HUES64 (cell line): Measurements from ENCODE around the gene HCFC1.
A peak's percentile ranks its signal among the peaks of the same experiment; 100 is the strongest.

Source experiments
- H3K27ac ChIP-seq: 2 replicates; pipeline ENCODE4 v1.7.0; 2013; ENCODE audit warnings: low read depth, low read length, inconsistent platforms
- H3K27me3 ChIP-seq: 2 replicates; pipeline ENCODE4 v1.6.1; 2013; ENCODE audit warnings: mild to moderate bottlenecking, low read length; ENCODE audit not compliant: insufficient read depth
- H3K36me3 ChIP-seq: 2 replicates; pipeline ENCODE4 v1.6.1; 2013; ENCODE audit warnings: mild to moderate bottlenecking, low read length; ENCODE audit not compliant: insufficient read depth
- H3K4me1 ChIP-seq: 2 replicates; pipeline ENCODE4 v1.6.1; 2013; ENCODE audit warnings: mild to moderate bottlenecking, low read length, moderate library complexity; ENCODE audit not compliant: insufficient read depth
- H3K4me3 ChIP-seq: 2 replicates; pipeline ENCODE4 v1.5.1; 2013; ENCODE audit warnings: mild to moderate bottlenecking, low read length, moderate library complexity
- H3K9ac ChIP-seq: 2 replicates; pipeline ENCODE4 v1.6.1; 2013; ENCODE audit warnings: mild to moderate bottlenecking, low read depth, low read length
- H3K9me3 ChIP-seq: 2 replicates; pipeline ENCODE4 v1.6.1; 2013; ENCODE audit warnings: low read depth, low read length; ENCODE audit not compliant: insufficient read depth
- WGBS: fragments of 150-250, 120-280 bp; methylation state at CpG from one replicate; pipeline ENCODE4 v1.1.7; 2013; ENCODE audit warnings: missing lambda C conversion rate; 5-methylcytosine and 5-hydroxymethylcytosine counted together

HCFC1 gene

DNA sequence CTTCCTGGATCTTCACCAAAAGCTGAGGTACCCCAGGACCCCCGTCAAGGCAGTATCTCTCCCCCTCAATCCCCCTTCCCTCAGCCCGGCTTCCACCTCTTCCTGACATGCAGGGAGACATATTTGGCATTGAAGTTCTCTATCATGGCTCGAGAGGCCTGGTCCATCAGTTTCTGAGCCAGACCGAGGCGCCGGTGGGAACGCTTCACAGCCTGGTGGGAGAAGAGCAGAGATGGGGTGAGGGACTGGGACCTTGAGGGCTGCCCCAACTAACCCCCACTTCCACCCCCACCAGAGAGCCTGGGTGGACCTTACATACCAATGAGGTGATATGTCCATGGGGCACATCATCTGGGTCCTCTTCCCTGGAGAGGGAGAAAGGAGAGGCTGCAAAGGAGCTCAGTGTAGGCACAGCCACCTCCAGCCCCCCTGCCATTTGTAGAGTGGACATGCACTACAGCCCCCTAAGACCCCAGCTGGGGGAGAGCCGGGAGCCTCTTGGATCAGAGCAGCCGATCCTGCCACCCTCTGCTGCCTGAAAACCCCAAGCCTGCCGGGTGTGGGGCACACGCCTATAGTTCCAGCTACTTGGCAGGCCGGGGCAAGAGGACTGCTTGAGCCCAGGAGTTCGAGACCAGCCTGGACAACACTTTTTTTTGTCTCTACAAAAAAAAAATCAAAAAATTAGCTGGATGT is 39.2 kb downstream of the HCFC1 start:
- Histone ChIP-seq H3K36me3 (peaks cover 37% of the 10 kb centered on the region), H3K27ac (no peak overlapping the region), H3K4me3 (no peak overlapping the region), H3K9me3 (no peaks in the 10 kb centered on the region), H3K9ac (no peak overlapping the region), H3K27me3 (no peaks in the 10 kb centered on the region), H3K4me1 (no peaks in the 10 kb centered on the region)
- WGBS, result 97% methylated on average over 9 of the region's 13 CpGs

DNA sequence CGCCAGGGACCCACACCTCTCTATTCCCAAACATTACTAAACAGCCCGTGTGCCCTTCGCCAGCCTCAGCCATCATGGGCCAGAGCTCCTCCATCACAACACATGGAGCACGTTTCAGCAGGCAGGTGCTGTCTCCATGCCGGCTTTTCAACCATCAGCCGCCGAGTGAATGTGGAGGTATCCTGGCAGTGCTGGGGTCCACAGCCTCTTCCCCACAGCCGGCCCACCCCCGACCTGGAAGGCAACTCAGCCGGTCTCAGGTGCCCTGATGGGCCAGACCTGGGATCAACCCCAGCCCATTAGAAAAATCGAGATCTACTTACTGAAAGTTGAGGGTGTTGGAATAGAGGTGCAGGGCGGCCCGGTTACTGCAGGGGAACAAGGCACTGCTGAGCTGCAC is 39.9 kb downstream of the HCFC1 start:
- no peak overlapping the region for H3K27ac ChIP-seq
- H3K27me3 ChIP-seq, result no peaks in the 10 kb centered on the region
- 94% methylated on average over 13 of the region's 13 CpGs for WGBS
- H3K9me3 ChIP-seq, result no peaks in the 10 kb centered on the region
- H3K36me3 ChIP-seq, result peaks cover 37% of the 10 kb centered on the region
- no peak overlapping the region for H3K9ac ChIP-seq
- no peaks in the 10 kb centered on the region for H3K4me1 ChIP-seq
- H3K4me3 ChIP-seq, result no peak overlapping the region

DNA sequence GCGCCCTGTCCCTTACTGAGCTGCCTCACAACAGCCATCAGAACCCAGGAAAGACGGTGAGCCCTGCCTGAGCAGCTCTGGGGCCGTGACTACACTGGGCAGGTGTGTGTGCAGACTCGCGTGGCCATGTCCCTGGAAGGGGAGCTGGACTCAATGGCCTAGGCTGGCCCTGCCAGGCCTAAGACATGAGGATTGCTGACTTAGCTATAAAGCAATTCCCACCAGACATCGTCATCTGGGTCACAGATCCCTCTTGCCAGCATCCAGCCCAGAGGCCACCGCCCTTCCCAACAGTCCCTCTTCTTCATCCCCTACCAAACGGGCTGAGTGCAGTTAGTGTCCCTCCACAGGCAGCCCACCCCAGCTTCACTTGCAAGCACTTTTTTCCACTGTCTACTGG is 40.5 kb downstream of the HCFC1 start:
- H3K4me3 ChIP-seq, result no peak overlapping the region
- no peaks in the 10 kb centered on the region for H3K4me1 ChIP-seq
- no peaks in the 10 kb centered on the region for H3K27me3 ChIP-seq
- H3K36me3 ChIP-seq, result peaks cover 37% of the 10 kb centered on the region
- H3K9me3 ChIP-seq, result no peaks in the 10 kb centered on the region
- no peak overlapping the region for H3K27ac ChIP-seq
- no peak overlapping the region for H3K9ac ChIP-seq
- 94% methylated on average over 8 of the region's 8 CpGs for WGBS

DNA sequence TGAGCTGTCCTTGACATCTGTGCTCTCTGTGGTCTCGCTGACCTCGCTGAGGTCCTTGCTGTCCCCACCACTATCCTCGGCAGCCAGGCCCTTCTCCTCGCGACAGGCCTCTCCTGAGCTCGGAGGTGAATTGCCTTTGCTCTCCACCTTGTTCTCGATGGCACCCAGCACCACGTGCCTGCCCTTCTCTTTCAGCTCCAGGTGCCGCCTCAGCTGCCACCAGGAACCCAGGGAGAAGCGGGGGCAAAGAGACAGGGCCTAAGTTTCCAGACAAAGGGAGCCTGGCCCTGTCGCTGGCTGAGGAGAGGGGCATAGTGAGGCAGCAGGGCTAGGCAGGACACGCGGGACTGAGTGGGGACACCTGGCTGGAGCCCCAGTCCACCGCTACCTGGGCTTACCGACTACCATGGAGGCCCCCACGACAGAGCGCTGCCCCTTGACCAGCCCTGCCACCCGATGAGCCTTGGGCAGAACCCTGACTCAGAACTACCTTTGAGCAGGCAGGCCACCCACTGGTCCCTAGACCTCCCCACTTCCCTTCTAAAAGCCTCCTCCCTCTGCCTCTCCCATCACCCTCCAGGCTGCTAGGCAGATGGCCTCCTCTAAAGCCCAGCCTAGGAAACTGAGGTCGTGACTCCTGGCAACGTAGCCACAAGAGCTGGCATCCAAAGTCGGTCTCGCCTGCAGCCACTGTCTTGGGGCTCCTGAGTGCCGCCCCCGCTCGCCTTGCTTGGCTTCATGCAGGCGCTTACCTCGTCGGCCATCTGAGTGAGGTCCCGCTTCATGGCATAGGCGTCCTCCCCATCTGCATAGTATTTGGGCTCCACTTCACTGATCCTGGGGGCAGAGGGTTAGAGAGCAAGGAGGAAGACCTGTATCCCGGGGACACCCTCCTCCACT is 41.4 kb downstream of the HCFC1 start:
- WGBS, result 95% methylated on average over 31 of the region's 31 CpGs
- H3K27me3 ChIP-seq, result no peaks in the 10 kb centered on the region

DNA sequence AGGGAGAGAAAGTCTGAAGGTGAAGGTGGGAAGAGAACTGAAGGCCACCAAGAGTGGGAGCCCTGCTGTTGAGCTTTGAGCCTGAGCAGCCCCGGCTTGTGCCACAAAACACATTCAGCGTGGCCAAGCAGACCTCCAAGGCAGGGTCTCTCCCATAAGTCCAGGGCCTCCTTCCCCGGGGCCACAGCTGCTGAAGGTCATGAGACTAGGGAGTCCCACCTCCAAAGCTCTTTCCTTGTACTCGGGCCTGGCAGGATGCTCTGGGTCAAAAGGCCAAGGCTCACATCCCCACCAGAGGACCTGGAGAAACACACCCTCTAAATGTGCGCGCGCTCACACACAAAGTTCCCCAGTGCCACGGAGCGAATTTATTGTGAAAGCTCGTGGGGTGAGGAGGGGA is 42.0 kb downstream of the HCFC1 start:
- peaks cover 8% of the 10 kb centered on the region; the same call in 1 of the 2 replicates for H3K4me1 ChIP-seq
- no peak overlapping the region for H3K9ac ChIP-seq
- no peaks in the 10 kb centered on the region for H3K27me3 ChIP-seq
- no peaks in the 10 kb centered on the region for H3K9me3 ChIP-seq
- H3K4me3 ChIP-seq, result no peak overlapping the region
- H3K27ac ChIP-seq, result no peak overlapping the region
- H3K36me3 ChIP-seq, result peaks cover 37% of the 10 kb centered on the region
- 100% methylated on average over 5 of the region's 10 CpGs for WGBS

More for the DNA sequence above, 41.4 kb downstream of the HCFC1 start:
- no peak overlapping the region for H3K4me3 ChIP-seq
- peaks cover 37% of the 10 kb centered on the region for H3K36me3 ChIP-seq
- H3K27ac ChIP-seq, result no peak overlapping the region
- H3K9me3 ChIP-seq, result no peaks in the 10 kb centered on the region
- no peak overlapping the region for H3K9ac ChIP-seq
- peaks cover 2% of the 10 kb centered on the region; the same call in 1 of the 2 replicates for H3K4me1 ChIP-seq

DNA sequence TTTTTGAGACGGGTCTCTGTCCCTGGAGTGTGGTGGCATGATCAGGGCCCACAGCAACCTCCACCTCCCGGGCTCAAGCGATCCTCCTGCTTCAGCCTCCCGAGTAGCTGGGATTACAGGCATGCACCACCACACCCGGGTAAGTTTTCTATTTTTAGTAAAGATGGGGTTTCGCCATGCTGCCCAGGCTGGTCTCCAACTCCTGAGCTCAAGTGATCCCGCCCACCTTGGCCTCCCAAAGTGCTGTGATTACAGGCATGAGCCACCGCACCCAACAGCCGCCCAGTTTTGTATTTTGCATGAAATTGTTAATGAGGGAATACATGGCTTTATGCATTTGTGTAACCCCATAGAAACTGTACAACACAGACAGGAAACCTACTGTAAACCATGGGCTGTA is 42.8 kb downstream of the HCFC1 start:
- Histone ChIP-seq H3K9me3 (no peaks in the 10 kb centered on the region), H3K27ac (no peak overlapping the region), H3K4me1 (peaks cover 8% of the 10 kb centered on the region; the same call in 1 of the 2 replicates), H3K27me3 (no peaks in the 10 kb centered on the region), H3K9ac (no peak overlapping the region), H3K4me3 (peak overlapping the region; percentile 34; the same call in 1 of the 2 replicates), H3K36me3 (peaks cover 37% of the 10 kb centered on the region)
- 82% methylated on average over 8 of the region's 9 CpGs for WGBS

DNA sequence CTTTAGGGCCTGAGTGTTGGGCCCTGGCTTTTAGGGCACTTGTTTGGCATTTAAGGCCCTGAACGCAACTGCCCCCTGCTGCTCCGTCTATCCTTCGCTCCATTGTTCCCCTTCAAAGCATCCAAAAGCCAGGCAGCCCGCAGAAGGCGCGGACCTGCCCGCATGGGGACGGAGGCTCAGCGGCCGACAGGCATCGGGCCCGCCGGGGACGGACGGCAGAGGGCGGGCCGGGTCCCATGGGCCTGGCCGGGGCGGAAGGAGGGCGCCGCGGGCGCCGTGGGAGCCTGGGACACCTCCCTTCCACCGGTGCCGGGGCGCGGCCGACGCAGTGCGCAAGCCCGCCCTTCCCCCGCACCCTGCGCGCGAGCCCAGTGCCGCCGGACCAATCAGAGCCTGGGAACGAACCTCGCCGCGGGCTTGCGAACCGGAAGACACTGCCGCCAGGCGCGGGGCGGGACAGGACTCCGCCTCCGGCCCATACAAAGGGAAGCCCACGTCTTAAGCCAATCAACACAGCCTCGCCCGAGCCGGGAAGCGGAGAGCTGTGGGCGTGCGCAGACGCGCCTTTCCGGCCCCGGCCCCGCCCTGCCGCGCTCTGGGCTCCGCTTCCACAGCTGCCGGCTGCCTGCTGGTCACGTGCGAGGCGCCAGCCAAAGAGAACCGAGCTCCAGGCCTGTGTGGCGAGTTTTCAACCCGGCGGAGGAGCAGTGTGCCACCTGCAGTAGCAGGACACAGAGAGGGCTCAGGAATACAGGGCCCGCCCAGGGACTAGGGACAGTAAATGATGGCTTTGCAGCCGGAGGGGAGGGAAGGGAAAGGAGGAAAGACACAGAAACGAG is 43.5 kb downstream of the HCFC1 start:
- Histone ChIP-seq H3K27ac (peak overlapping the region; percentile 97), H3K9ac (peak overlapping the region; percentile 88), H3K4me1 (peaks cover 8% of the 10 kb centered on the region; the same call in 1 of the 2 replicates), H3K4me3 (peak overlapping the region; percentile 77), H3K27me3 (no peaks in the 10 kb centered on the region), H3K9me3 (no peaks in the 10 kb centered on the region), H3K36me3 (peaks cover 37% of the 10 kb centered on the region)
- WGBS, result under 1% methylated on average over 76 of the region's 76 CpGs

DNA sequence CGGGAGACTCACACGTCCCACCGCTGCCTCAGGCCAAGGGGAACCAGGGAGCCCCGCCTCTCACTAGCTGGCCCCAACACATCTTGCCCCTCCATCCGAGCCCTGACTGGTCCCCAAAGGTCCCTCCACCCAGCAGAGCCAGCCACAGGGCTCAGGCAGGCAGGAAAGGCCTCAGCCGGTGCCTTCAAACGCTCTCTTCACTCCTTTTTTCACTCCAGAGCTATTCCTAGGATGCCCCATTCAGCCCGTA is 44.0 kb downstream of the HCFC1 start:
- Histone ChIP-seq H3K4me1 (peaks cover 8% of the 10 kb centered on the region; the same call in 1 of the 2 replicates), H3K9ac (peak overlapping the region; percentile 88), H3K9me3 (no peaks in the 10 kb centered on the region), H3K4me3 (peak overlapping the region; percentile 77), H3K27me3 (no peaks in the 10 kb centered on the region), H3K36me3 (peaks cover 33% of the 10 kb centered on the region), H3K27ac (peak overlapping the region; percentile 97)
- WGBS, result 3% methylated on average over 8 of the region's 8 CpGs

DNA sequence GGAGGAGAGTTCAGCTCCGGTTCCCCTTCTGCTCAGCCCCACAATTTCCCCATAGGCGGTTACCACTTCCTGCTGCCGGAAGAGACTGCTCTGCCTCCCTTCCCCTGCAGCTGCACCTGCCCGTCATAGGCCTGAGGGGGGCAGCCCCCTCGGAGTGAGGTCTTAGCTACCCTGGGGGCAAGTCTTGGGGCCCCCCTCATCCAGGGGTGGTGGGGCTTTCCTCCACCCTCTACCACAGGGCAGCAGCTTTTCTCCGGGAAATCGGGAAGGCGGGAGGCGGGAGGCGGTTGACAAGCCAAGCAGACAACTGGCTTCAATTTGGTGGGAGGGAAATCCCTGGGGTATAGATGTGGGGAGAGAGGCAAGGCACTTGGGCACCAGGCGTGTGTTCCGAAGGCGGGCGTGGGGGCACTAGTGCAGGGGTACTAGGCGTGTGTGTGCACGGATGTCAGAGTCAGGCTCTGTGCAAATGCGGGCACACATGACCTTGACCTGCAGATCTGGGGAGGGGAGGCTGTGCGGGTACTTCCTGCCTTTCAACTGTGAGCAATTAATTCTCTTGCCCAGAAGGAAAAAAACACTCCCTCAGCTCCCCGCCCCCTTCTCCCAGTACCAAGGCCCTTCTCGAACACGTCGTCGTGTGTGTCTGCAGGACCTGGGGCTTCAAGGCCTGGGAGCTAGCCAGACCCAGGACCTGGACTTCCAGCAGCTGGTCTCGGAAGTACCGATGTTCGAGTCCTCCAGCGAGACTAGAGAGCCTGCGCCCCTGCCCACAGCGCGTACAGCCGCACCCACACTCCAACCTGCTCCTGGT is 44.6 kb downstream of the HCFC1 start:
- peak overlapping the region; percentile 77 for H3K4me3 ChIP-seq
- H3K27me3 ChIP-seq, result no peaks in the 10 kb centered on the region
- H3K9me3 ChIP-seq, result no peaks in the 10 kb centered on the region
- H3K27ac ChIP-seq, result peak overlapping the region; percentile 97
- peak overlapping the region; percentile 88 for H3K9ac ChIP-seq
- 12% methylated on average over 30 of the region's 31 CpGs for WGBS
- H3K36me3 ChIP-seq, result peaks cover 27% of the 10 kb centered on the region
- H3K4me1 ChIP-seq, result peaks cover 8% of the 10 kb centered on the region; the same call in 1 of the 2 replicates

DNA sequence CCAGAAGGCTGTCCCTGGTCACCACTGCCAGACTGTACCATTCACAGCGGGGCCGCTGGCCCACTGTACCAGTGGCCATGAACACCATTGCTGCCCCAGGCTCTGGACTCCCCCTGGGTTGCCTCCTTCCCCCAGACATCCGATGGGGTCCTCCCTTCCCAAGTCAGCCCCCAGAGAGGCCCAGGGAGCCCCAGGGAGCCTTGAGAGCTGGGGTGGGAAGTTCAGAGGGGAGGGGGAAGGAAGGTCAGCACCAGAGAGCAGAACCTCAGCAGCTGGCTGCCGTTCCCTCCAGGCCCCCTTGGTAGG is 45.1 kb downstream of the HCFC1 start:
- Histone ChIP-seq H3K9me3 (no peaks in the 10 kb centered on the region), H3K36me3 (peaks cover 22% of the 10 kb centered on the region), H3K9ac (peak overlapping the region; percentile 36; the same call in 1 of the 2 replicates), H3K4me3 (peak overlapping the region; percentile 77), H3K27me3 (no peaks in the 10 kb centered on the region), H3K27ac (peak overlapping the region; percentile 97; the same call in 1 of the 2 replicates), H3K4me1 (peaks cover 8% of the 10 kb centered on the region; the same call in 1 of the 2 replicates)
- WGBS, result 21% methylated on average over 2 of the region's 4 CpGs
